B cell (primary cell): ENCODE measurements around the gene CEP131. TPM values are rescaled to one million over a fixed set of nuclear protein-coding genes. Genes with fewer than 3 reads are reported as not detected.

Source experiments
- ATAC-seq: fragments of 200-7000 bp; cut with Tn5 transposase; one replicate; pipeline ENCODE4 v1.10.0; 2021; ENCODE audit warnings: low read depth, mild to moderate bottlenecking, moderate number of reproducible peaks, moderate library complexity
- CTCF ChIA-PET: fragments of 350-600 bp; sonication (Branson Sonifier 250); formaldehyde crosslinking; loops from one replicate; lab custom pipeline; 2021; ENCODE audit warnings: antibody characterized with exemption, inconsistent platforms; lab: Charles Lee
- POLR2A ChIA-PET: fragments of 350-600 bp; sonication (Branson Sonifier 250); formaldehyde crosslinking; loops from one replicate; lab custom pipeline; 2021; ENCODE audit warnings: antibody characterized with exemption; lab: Charles Lee
- DNase-seq: peaks from one replicate; pipeline ENCODE4 v3.0.0; 2013
- H2AFZ ChIP-seq: 2 replicates; pipeline ENCODE4 v1.6.1; 2012; ENCODE audit warnings: mild to moderate bottlenecking, low read depth, low read length; ENCODE audit not compliant: insufficient read depth, poor library complexity, severe bottlenecking
- H3K27ac ChIP-seq, 2 donors: 1 replicate in 1 of 2; 2 replicates in 1 of 2; pipeline ENCODE4 v1.5.1; 2012 to 2013; ENCODE audit warnings: low read length in 2 of 2, mild to moderate bottlenecking in 2 of 2, moderate library complexity in 1 of 2
- H3K27me3 ChIP-seq, 4 experiments: fragments of 200-600 bp in 1 of 4; sonication (generic) in 1 of 4; replicated peaks in 1 of 4; 1 replicate in 2 of 4; 2 replicates in 2 of 4; pipeline versions ENCODE4 v1.6.1 to v1.7.0; 2013 to 2016; ENCODE audit warnings: low read length in 3 of 4, mild to moderate bottlenecking in 2 of 4, mixed read lengths in 1 of 4, moderate library complexity in 1 of 4; ENCODE audit not compliant: insufficient read depth in 4 of 4, control insufficient read depth in 3 of 4; ENCODE audit errors: control extremely low read depth in 1 of 4
- H3K36me3 ChIP-seq, 2 experiments: replicated peaks in 1 of 2; 1 replicate in 1 of 2; 2 replicates in 1 of 2; pipeline versions ENCODE4 v1.6.1 to v1.7.1; 2013; ENCODE audit warnings: low read length in 1 of 2; ENCODE audit not compliant: insufficient read depth in 2 of 2, control insufficient read depth in 1 of 2; ENCODE audit errors: control extremely low read depth in 1 of 2, extremely low read depth in 1 of 2
- H3K4me1 ChIP-seq, 2 donors: fragments of 200-600 bp in 1 of 2; sonication (generic) in 1 of 2; 1 replicate in 1 of 2; 2 replicates in 1 of 2; pipeline versions ENCODE4 v1.5.1 to v1.6.1; 2013 to 2017; ENCODE audit warnings: low read length in 2 of 2; ENCODE audit not compliant: control insufficient read depth in 2 of 2, insufficient read depth in 2 of 2
- H3K4me2 ChIP-seq: replicated peaks from 2 replicates; pipeline ENCODE3; 2012; ENCODE audit warnings: mild to moderate bottlenecking, low read depth, low read length; ENCODE audit not compliant: poor library complexity, severe bottlenecking
- H3K4me3 ChIP-seq, 5 experiments: fragments of 200-600 bp in 1 of 5; sonication (generic) in 1 of 5; 1 replicate in 3 of 5; 2 replicates in 2 of 5; pipeline versions ENCODE4 v1.5.1 to v1.7.0; 2011 to 2016; ENCODE audit warnings: low read length in 4 of 5, mild to moderate bottlenecking in 4 of 5, low read depth in 2 of 5, control low read depth in 1 of 5, moderate library complexity in 1 of 5; ENCODE audit not compliant: insufficient read depth in 1 of 5; ENCODE audit errors: control extremely low read depth in 1 of 5, extremely low read depth in 1 of 5
- H3K79me2 ChIP-seq: fragments of 200-600 bp; sonication (generic); one replicate; pipeline ENCODE4 v1.6.0; 2016; ENCODE audit warnings: low read length; ENCODE audit not compliant: control insufficient read depth, insufficient read depth
- H3K9ac ChIP-seq: fragments of 200-600 bp; sonication (generic); 2 replicates; pipeline ENCODE4 v1.6.1; 2017; ENCODE audit warnings: mild to moderate bottlenecking, low read length, moderate library complexity
- H3K9me3 ChIP-seq, 3 donors: one replicate each; pipeline versions ENCODE4 v1.6.1 to v1.7.1; 2013; ENCODE audit warnings: low read length in 2 of 3; ENCODE audit not compliant: control insufficient read depth in 2 of 3, insufficient read depth in 1 of 3; ENCODE audit errors: control extremely low read depth in 1 of 3
- H4K20me1 ChIP-seq: 2 replicates; pipeline ENCODE4 v1.6.0; 2012; ENCODE audit warnings: mild to moderate bottlenecking, low read length; ENCODE audit not compliant: insufficient read depth, control insufficient read depth, poor library complexity, severe bottlenecking
- H3K27ac Mint-ChIP-seq: one replicate; pipeline ENCODE4 v1.8.0; 2021; ENCODE audit warnings: mixed read lengths
- H3K27me3 Mint-ChIP-seq: one replicate; pipeline ENCODE4 v1.8.0; 2021; ENCODE audit warnings: mixed read lengths
- H3K4me1 Mint-ChIP-seq: one replicate; pipeline ENCODE4 v1.8.0; 2021; ENCODE audit warnings: mixed read lengths
- H3K4me3 Mint-ChIP-seq: one replicate; pipeline ENCODE4 v1.8.0; 2021; ENCODE audit warnings: mixed read lengths
- H3K9me3 Mint-ChIP-seq: one replicate; pipeline ENCODE4 v1.8.0; 2022; ENCODE audit warnings: mixed read lengths; ENCODE audit not compliant: insufficient read depth
- CTCF ChIP-seq: fragments of 200-600 bp; IDR thresholded peaks from one replicate; pipeline ENCODE4 v1.8.0; 2022; ENCODE audit warnings: antibody characterized with exemption, mild to moderate bottlenecking
- EZH2 ChIP-seq: IDR thresholded peaks from 2 replicates; pipeline ENCODE4 v1.6.1; 2012; ENCODE audit warnings: borderline replicate concordance, low read depth, mild to moderate bottlenecking, moderate library complexity, low read length; ENCODE audit not compliant: insufficient read depth, poor library complexity, severe bottlenecking
- WGBS: methylation state at CpG from one replicate; pipeline ENCODE4 v1.1.5; 2013; ENCODE audit warnings: missing lambda C conversion rate; ENCODE audit not compliant: insufficient coverage; 5-methylcytosine and 5-hydroxymethylcytosine counted together
- intact Hi-C: fragments of 100-400 bp; cut with micrococcal nuclease; formaldehyde crosslinking; loops from one replicate; pipeline ENCODE4 v1.10.0; 2022
- polyA plus RNA-seq: library from polyadenylated mRNA; depleted of rRNA; stranded (reverse); fragments of >200 nt; gene quantifications from 2 replicates; pipeline ENCODE4 v1.2.3, GENCODE V29; 2012
- total RNA-seq, 2 donors: library from RNA; stranded (reverse); fragments of 120-200 nt in 1 of 2; gene quantifications; 1 replicate in 1 of 2; 2 replicates in 1 of 2; pipeline versions ENCODE4 v1.2.3 to v1.2.4, GENCODE V29; 2013 to 2022

The CEP131 gene
- total and polyA plus RNA-seq, 2 donors (not counting 1 experiment from before 2014, with no cell fraction given): 18.8 to 25.5 TPM

- no peak overlapping the region for H3K4me2 ChIP-seq
- no peak overlapping the region for H3K9ac ChIP-seq
- no peak for ATAC-seq
- no peak overlapping the region for H3K27ac Mint-ChIP-seq
- H3K27me3 ChIP-seq: no peaks in the 10 kb centered on the region
- no peak overlapping the region for H3K4me3 ChIP-seq
- TF ChIP-seq CTCF (no peak), EZH2 (no peak)
- H3K4me1 Mint-ChIP-seq: peaks cover 14% of the 10 kb centered on the region
- peaks cover 0 to 22% of the 10 kb centered on the region in 2 experiments for H3K36me3 ChIP-seq
- peaks cover 54% of the 10 kb centered on the region for H4K20me1 ChIP-seq
- WGBS: 97% methylated on average over 10 of the region's 10 CpGs
- H3K4me3 Mint-ChIP-seq: no peak overlapping the region
- POLR2A ChIA-PET: no interaction called here
- CTCF ChIA-PET: no interaction called here
- H3K79me2 ChIP-seq: peaks cover 6% of the 10 kb centered on the region
- intact Hi-C loops: no loop called here
- no peaks in the 10 kb centered on the region for H3K9me3 Mint-ChIP-seq
- no peak overlapping the region for H3K27ac ChIP-seq
- H2AFZ ChIP-seq: no peak overlapping the region
- DNase-seq: no peak
- H3K9me3 ChIP-seq: no peaks in the 10 kb centered on the region
- no peaks in the 10 kb centered on the region for H3K27me3 Mint-ChIP-seq
- H3K4me1 ChIP-seq: peaks cover 0 to 7% of the 10 kb centered on the region in 2 donors
These were observed 23.5 kb upstream of the CEP131 start for GRCh38 chr17:81246343-81246670.

- H3K79me2 ChIP-seq: peaks cover 10% of the 10 kb centered on the region
- H3K27ac ChIP-seq: no peak overlapping the region
- H3K4me1 Mint-ChIP-seq: peaks cover 17% of the 10 kb centered on the region
- ChIA-PET POLR2A (no interaction called here), CTCF (interaction anchor here (0.6 kb wide), 1 partner anchor 196 kb away, joined by 3 read pairs; no protein-coding TSS in a partner anchor)
- DNase-seq (peak; percentile 17), ATAC-seq (no peak)
- H3K4me1 ChIP-seq: peaks cover 0 to 4% of the 10 kb centered on the region in 2 donors
- H3K4me3 ChIP-seq: no peak overlapping the region
- no peaks in the 10 kb centered on the region for H3K9me3 Mint-ChIP-seq
- no peak overlapping the region for H3K9ac ChIP-seq
- H3K9me3 ChIP-seq: no peaks in the 10 kb centered on the region
- no peak overlapping the region for H3K4me2 ChIP-seq
- TF ChIP-seq CTCF (no peak), EZH2 (no peak)
- no peaks in the 10 kb centered on the region for H3K27me3 ChIP-seq
- H4K20me1 ChIP-seq: peaks cover 54% of the 10 kb centered on the region
- no peak overlapping the region for H3K4me3 Mint-ChIP-seq
- no peaks in the 10 kb centered on the region for H3K27me3 Mint-ChIP-seq
- H2AFZ ChIP-seq: no peak overlapping the region
- peaks cover 0 to 21% of the 10 kb centered on the region in 2 experiments for H3K36me3 ChIP-seq
- intact Hi-C loops: no loop called here
- 97% methylated on average over 37 of the region's 37 CpGs for WGBS
- no peak overlapping the region for H3K27ac Mint-ChIP-seq
These were observed 23.0 kb upstream of the CEP131 start for GRCh38 chr17:81245665-81246342.
